HEK293 (cell line): ENCODE data around the gene TBCC.

Source experiments
- CTCF ChIA-PET: fragments of 350-600 bp; formaldehyde crosslinking; extraction: SDS; loops from one replicate; lab custom pipeline; 2021; ENCODE audit warnings: antibody characterized with exemption; lab: Yijun Ruan, JAX
- POLR2A ChIA-PET: fragments of 300-600 bp; formaldehyde crosslinking; extraction: SDS; loops from one replicate; lab custom pipeline; 2020; ENCODE audit warnings: antibody characterized with exemption, inconsistent platforms; lab: Yijun Ruan, JAX
- H3K27ac ChIP-seq: fragments of 200-500 bp; sonication (Bioruptor generic); 2 replicates; pipeline ENCODE4 v1.5.1; 2014; ENCODE audit warnings: low read depth, low read length, control low read depth, inconsistent platforms; ENCODE audit errors: extremely low read depth
- H3K36me3 ChIP-seq, 2 experiments: fragments of 200-500 bp in 1 of 2; sonication (Bioruptor generic) in 1 of 2; 1 replicate in 1 of 2; 2 replicates in 1 of 2; pipeline ENCODE4 v1.5.1; 2014 to 2017; ENCODE audit warnings: inconsistent platforms in 2 of 2, low read length in 2 of 2; ENCODE audit not compliant: control insufficient read depth in 2 of 2, insufficient read depth in 1 of 2
- H3K4me1 ChIP-seq: fragments of 200-500 bp; sonication (Bioruptor generic); 2 replicates; pipeline ENCODE4 v1.5.1; 2014; ENCODE audit warnings: mild to moderate bottlenecking, low read length, inconsistent platforms; ENCODE audit not compliant: control insufficient read depth, insufficient read depth
- H3K4me3 ChIP-seq: 2 replicates; pipeline ENCODE4 v1.5.1; 2011; ENCODE audit warnings: low read depth, mild to moderate bottlenecking, control low read depth, low read length, moderate library complexity
- H3K9me3 ChIP-seq: fragments of 200-500 bp; sonication (Bioruptor generic); 2 replicates; pipeline ENCODE4 v1.5.1; 2014; ENCODE audit warnings: low read depth, low read length, inconsistent platforms; ENCODE audit not compliant: control insufficient read depth, insufficient read depth
- KLF16 ChIP-seq: fragments of 450-650 bp; formaldehyde crosslinking; IDR thresholded peaks from 2 replicates; pipeline ENCODE4 v1.5.1; 2017; ENCODE audit warnings: missing biosample characterization, missing genetic modification characterization
- PRDM1 ChIP-seq: fragments of 450-650 bp; formaldehyde crosslinking; IDR thresholded peaks from 2 replicates; pipeline ENCODE4; 2016; ENCODE audit warnings: missing biosample characterization, missing genetic modification characterization
- SCRT2 ChIP-seq: fragments of 450-650 bp; formaldehyde crosslinking; IDR thresholded peaks from 2 replicates; pipeline ENCODE4 v1.5.1; 2016; ENCODE audit warnings: missing biosample characterization, missing genetic modification characterization
- SETDB1 ChIP-seq: IDR thresholded peaks from one replicate; pipeline ENCODE4 v1.6.1; 2017; ENCODE audit warnings: mild to moderate bottlenecking, low read length, moderate library complexity, mixed read lengths; ENCODE audit not compliant: insufficient read length
- SP7 ChIP-seq: fragments of 450-650 bp; formaldehyde crosslinking; IDR thresholded peaks from 2 replicates; pipeline ENCODE4 v1.5.1; 2016; ENCODE audit warnings: missing biosample characterization, missing genetic modification characterization
- WT1 ChIP-seq: fragments of 450-650 bp; formaldehyde crosslinking; IDR thresholded peaks from 2 replicates; pipeline ENCODE4 v1.5.1; 2016; ENCODE audit warnings: missing biosample characterization, missing genetic modification characterization
- ZBTB1 ChIP-seq: fragments of 450-650 bp; formaldehyde crosslinking; IDR thresholded peaks from 2 replicates; pipeline ENCODE4 v1.5.1; 2016; ENCODE audit warnings: missing biosample characterization, missing genetic modification characterization
- ZBTB48 ChIP-seq: fragments of 450-650 bp; formaldehyde crosslinking; IDR thresholded peaks from 2 replicates; pipeline ENCODE4 v1.5.1; 2016; ENCODE audit warnings: missing biosample characterization, missing genetic modification characterization
- ZNF10 ChIP-seq: fragments of 450-650 bp; formaldehyde crosslinking; IDR thresholded peaks from 2 replicates; pipeline ENCODE4 v1.5.1; 2017; ENCODE audit warnings: missing biosample characterization, missing genetic modification characterization
- ZNF121 ChIP-seq: fragments of 450-650 bp; formaldehyde crosslinking; IDR thresholded peaks from 2 replicates; pipeline ENCODE4 v1.5.1; 2016; ENCODE audit warnings: missing biosample characterization, missing genetic modification characterization
- ZNF16 ChIP-seq: fragments of 450-650 bp; formaldehyde crosslinking; IDR thresholded peaks from 2 replicates; pipeline ENCODE4 v1.5.1; 2016; ENCODE audit warnings: low read depth, missing biosample characterization, missing genetic modification characterization
- ZNF529 ChIP-seq: fragments of 450-650 bp; formaldehyde crosslinking; IDR thresholded peaks from 2 replicates; pipeline ENCODE4 v1.5.1; 2017; ENCODE audit warnings: missing genetic modification characterization, missing biosample characterization; ENCODE audit not compliant: insufficient replicate concordance
- ZNF664 ChIP-seq: fragments of 450-650 bp; formaldehyde crosslinking; IDR thresholded peaks from 2 replicates; pipeline ENCODE4 v1.5.1; 2016; ENCODE audit warnings: missing biosample characterization, missing genetic modification characterization
- ZSCAN30 ChIP-seq: fragments of 450-650 bp; IDR thresholded peaks from 2 replicates; pipeline ENCODE4 v1.5.1; 2018; ENCODE audit warnings: missing biosample characterization, mild to moderate bottlenecking, missing genetic modification characterization, moderate library complexity
- TF ChIP-seq, protein P1 (sequence below): fragments of 450-650 bp; formaldehyde crosslinking; IDR thresholded peaks from 2 replicates; pipeline ENCODE4 v1.5.1; 2016; ENCODE audit warnings: missing biosample characterization, missing genetic modification characterization
- TF ChIP-seq, protein P2 (sequence below): fragments of 450-650 bp; formaldehyde crosslinking; IDR thresholded peaks from 2 replicates; pipeline ENCODE4 v1.5.1; 2016; ENCODE audit warnings: missing biosample characterization, missing genetic modification characterization
- TF ChIP-seq, protein P3 (sequence below): fragments of 450-650 bp; formaldehyde crosslinking; IDR thresholded peaks from 2 replicates; pipeline ENCODE4 v1.5.1; 2016; ENCODE audit warnings: missing biosample characterization, missing genetic modification characterization
- TF ChIP-seq, protein P4 (sequence below): fragments of 450-650 bp; formaldehyde crosslinking; IDR thresholded peaks from 2 replicates; pipeline ENCODE4 v1.5.1; 2017; ENCODE audit warnings: missing biosample characterization, missing genetic modification characterization

Gene TBCC

DNA sequence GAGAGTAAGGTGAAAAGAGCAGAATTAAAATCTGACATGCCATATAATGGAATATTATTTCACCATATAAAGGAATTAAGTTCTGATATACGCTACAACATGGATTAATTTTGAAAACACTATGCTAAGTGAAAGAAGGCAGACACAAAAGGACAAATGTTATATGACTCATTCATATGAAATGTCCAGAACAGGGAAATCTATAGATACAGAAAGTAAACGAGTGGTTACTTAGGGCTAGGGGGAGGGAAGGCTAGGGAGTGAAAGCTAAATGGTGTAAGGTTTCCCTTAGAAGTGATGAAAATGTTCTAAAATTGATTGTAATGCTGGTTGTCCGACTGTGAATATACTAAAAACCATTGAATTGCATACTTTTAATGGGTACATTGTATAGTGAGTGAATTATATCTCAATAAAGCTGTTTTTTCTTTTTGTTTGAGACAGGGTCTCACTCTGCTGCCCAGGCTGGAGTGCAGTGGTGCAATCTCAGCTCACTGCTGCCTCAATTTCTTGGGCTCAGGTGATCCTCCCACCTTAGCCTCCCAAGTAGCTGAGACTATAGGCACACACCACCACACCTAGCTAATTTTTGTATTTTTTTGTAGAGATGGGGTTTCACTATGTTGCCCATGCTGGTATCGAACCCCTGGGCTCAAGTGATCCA lies 31.7 kb downstream of the TBCC start:
- CTCF ChIA-PET, result interaction anchor here (0.6 to 2.5 kb wide), 3 partner anchors 11 to 163 kb away, joined by 3 to 14 read pairs (median 9); no protein-coding TSS in a partner anchor

DNA sequence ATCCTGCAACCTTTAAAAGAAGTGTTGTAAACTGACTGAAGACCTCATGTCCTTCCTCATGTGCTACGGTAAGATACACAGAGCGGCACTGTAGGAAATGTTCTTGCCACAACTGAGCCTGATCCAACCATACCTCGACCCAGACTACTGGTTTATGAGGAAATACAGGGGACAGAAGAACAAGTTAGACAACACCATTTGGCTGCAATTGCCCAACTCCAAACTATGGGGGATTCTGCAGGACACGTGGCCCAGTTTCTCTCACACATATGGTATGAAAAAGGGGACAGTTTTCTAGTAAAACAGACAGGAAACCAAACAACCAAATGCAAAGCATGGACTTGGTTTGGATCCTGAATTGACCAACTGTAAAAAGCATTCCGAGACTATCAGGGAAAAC lies 34.0 kb downstream of the TBCC start:
- ChIA-PET POLR2A (no interaction called here), CTCF (interaction anchor here (0.6 to 2.0 kb wide), 3 partner anchors 14 to 224 kb away, joined by 4 to 9 read pairs (median 4); no protein-coding TSS in a partner anchor)
- Histone ChIP-seq H3K4me1 (no peaks in the 10 kb centered on the region), H3K36me3 (no peaks in the 10 kb centered on the region), H3K27ac (no peak overlapping the region), H3K9me3 (no peaks in the 10 kb centered on the region), H3K4me3 (no peak overlapping the region)
- TF ChIP-seq ZBTB48 (tag by site-specific recombination), result no peak
- TF ChIP-seq, protein P1, sequence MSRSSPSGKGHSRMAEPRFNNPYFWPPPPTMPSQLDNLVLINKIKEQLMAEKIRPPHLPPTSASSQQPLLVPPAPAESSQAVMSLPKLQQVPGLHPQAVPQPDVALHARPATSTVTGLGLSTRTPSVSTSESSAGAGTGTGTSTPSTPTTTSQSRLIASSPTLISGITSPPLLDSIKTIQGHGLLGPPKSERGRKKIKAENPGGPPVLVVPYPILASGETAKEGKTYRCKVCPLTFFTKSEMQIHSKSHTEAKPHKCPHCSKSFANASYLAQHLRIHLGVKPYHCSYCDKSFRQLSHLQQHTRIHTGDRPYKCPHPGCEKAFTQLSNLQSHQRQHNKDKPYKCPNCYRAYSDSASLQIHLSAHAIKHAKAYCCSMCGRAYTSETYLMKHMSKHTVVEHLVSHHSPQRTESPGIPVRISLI, result no peak
- peak; percentile 87 for TF ChIP-seq SETDB1

More for the DNA sequence above, 31.7 kb downstream of the TBCC start:
- H3K4me3 ChIP-seq, result no peak overlapping the region
- peak; percentile 70; the same call in 1 of the 2 replicates for TF ChIP-seq ZNF121 (tag by site-specific recombination)
- no peak for TF ChIP-seq SP7
- no peak for TF ChIP-seq ZBTB1 (tag by site-specific recombination)
- TF ChIP-seq ZNF529 (tag by site-specific recombination), result no peak
- no peak for TF ChIP-seq ZNF10 (tag by site-specific recombination)
- peak; percentile 79; the same call in 1 of the 2 replicates for TF ChIP-seq ZNF664
- no peak for TF ChIP-seq ZNF16 (tag by site-specific recombination)
- 0 out of 2 replicates have a peak, but pooled peaks have one; percentile 27 for TF ChIP-seq WT1 (tag by site-specific recombination)
- TF ChIP-seq SCRT2 (tag by site-specific recombination), result no peak
- TF ChIP-seq PRDM1, result peak; percentile 77
- TF ChIP-seq, protein P2, sequence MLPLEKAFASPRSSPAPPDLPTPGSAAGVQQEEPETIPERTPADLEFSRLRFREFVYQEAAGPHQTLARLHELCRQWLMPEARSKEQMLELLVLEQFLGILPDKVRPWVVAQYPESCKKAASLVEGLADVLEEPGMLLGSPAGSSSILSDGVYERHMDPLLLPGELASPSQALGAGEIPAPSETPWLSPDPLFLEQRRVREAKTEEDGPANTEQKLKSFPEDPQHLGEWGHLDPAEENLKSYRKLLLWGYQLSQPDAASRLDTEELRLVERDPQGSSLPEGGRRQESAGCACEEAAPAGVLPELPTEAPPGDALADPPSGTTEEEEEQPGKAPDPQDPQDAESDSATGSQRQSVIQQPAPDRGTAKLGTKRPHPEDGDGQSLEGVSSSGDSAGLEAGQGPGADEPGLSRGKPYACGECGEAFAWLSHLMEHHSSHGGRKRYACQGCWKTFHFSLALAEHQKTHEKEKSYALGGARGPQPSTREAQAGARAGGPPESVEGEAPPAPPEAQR (tag by site-specific recombination), result no peak
- TF ChIP-seq, protein P3, sequence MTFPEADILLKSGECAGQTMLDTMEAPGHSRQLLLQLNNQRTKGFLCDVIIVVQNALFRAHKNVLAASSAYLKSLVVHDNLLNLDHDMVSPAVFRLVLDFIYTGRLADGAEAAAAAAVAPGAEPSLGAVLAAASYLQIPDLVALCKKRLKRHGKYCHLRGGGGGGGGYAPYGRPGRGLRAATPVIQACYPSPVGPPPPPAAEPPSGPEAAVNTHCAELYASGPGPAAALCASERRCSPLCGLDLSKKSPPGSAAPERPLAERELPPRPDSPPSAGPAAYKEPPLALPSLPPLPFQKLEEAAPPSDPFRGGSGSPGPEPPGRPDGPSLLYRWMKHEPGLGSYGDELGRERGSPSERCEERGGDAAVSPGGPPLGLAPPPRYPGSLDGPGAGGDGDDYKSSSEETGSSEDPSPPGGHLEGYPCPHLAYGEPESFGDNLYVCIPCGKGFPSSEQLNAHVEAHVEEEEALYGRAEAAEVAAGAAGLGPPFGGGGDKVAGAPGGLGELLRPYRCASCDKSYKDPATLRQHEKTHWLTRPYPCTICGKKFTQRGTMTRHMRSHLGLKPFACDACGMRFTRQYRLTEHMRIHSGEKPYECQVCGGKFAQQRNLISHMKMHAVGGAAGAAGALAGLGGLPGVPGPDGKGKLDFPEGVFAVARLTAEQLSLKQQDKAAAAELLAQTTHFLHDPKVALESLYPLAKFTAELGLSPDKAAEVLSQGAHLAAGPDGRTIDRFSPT (tag by site-specific recombination), result no peak
- TF ChIP-seq, protein P4, sequence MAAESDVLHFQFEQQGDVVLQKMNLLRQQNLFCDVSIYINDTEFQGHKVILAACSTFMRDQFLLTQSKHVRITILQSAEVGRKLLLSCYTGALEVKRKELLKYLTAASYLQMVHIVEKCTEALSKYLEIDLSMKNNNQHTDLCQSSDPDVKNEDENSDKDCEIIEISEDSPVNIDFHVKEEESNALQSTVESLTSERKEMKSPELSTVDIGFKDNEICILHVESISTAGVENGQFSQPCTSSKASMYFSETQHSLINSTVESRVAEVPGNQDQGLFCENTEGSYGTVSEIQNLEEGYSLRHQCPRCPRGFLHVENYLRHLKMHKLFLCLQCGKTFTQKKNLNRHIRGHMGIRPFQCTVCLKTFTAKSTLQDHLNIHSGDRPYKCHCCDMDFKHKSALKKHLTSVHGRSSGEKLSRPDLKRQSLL (tag by site-specific recombination), result no peak
- no peak for TF ChIP-seq SETDB1
- TF ChIP-seq ZSCAN30 (tag by site-specific recombination), result no peak
- TF ChIP-seq KLF16 (tag by site-specific recombination), result no peak
- TF ChIP-seq, all 188 proteins: peak for 4
- Histone ChIP-seq H3K4me1 (no peaks in the 10 kb centered on the region), H3K27ac (no peak overlapping the region), H3K36me3 (no peaks in the 10 kb centered on the region), H3K9me3 (no peaks in the 10 kb centered on the region)
- POLR2A ChIA-PET, result interaction anchor here (0.6 to 1.0 kb wide), 3 partner anchors 68 to 167 kb away, joined by 3 read pairs; partner anchors contain the start of gene RPL7L1
